Vagina (tissue), 2 donors: ENCODE measurements around the gene ERN1.
A peak's percentile ranks its signal among the peaks of the same experiment; 100 is the strongest.

ENCODE experiments used
- CTCF ChIP-seq, 3 experiments: fragments of 450-650 bp in 2 of 3; fragments of 200-600 bp in 1 of 3; sonication (generic) in 1 of 3; IDR thresholded peaks; one replicate each; pipeline ENCODE4 v1.5.1; 2017 to 2019; ENCODE audit warnings: antibody characterized with exemption in 3 of 3, mild to moderate bottlenecking in 2 of 3, moderate library complexity in 2 of 3
- POLR2A ChIP-seq, 2 donors: fragments of 450-650 bp; IDR thresholded peaks; one replicate each; pipeline ENCODE4 v1.6.1; 2017; ENCODE audit warnings: antibody characterized with exemption in 2 of 2, mild to moderate bottlenecking in 2 of 2, moderate library complexity in 2 of 2

- TF ChIP-seq CTCF (IDR thresholded peaks at IDR 0.05) (peak; percentile 33 to 74 (median 38)), POLR2A (IDR thresholded peaks at IDR 0.05) (no peak)
Observed at GRCh38 chr17:64133546-64134215, 3.7 kb upstream of the ERN1 start.
